SK-N-SH (cell line): ENCODE data around the gene TBL3. TPM values are rescaled to one million over a fixed set of nuclear protein-coding genes. Genes with fewer than 3 reads are reported as not detected.

ENCODE experiments used
- CTCF ChIA-PET: fragments of 300-600, 350-600 bp; formaldehyde crosslinking; extraction: SDS; loops from one replicate; lab custom pipeline; 2021; lab: Yijun Ruan, JAX
- POLR2A ChIA-PET: fragments of 350-600 bp; sonication (Branson Sonifier 250); formaldehyde crosslinking; extraction: SDS; loops from one replicate; lab custom pipeline; 2020; ENCODE audit warnings: antibody characterized with exemption, inconsistent platforms; lab: Yijun Ruan, JAX
- DNase-seq: peaks from one replicate; pipeline ENCODE4 v3.0.0; 2012
- H2AFZ ChIP-seq: fragments of 200-600 bp; sonication (generic); 2 replicates; pipeline ENCODE4 v1.8.1; 2016; ENCODE audit warnings: antibody characterized with exemption, mild to moderate bottlenecking, low read depth
- H3F3A ChIP-seq: fragments of 200-600 bp; sonication (generic); replicated peaks from 2 replicates; pipeline ENCODE3; 2016; ENCODE audit warnings: antibody characterized with exemption, mild to moderate bottlenecking; ENCODE audit not compliant: insufficient read depth
- H3K27ac ChIP-seq, 2 experiments: fragments of 200-500 bp in 1 of 2; fragments of 200-600 bp in 1 of 2; sonication (Bioruptor generic) in 1 of 2; sonication (generic), shearing (Covaris generic) in 1 of 2; 2 replicates each; pipeline versions ENCODE4 v1.5.1 to v1.6.1; 2014 to 2016; ENCODE audit warnings: low read depth in 2 of 2, inconsistent platforms in 1 of 2, low read length in 1 of 2, mild to moderate bottlenecking in 1 of 2, mixed read lengths in 1 of 2
- H3K27me3 ChIP-seq: fragments of 200-600 bp; sonication (generic), shearing (Covaris generic); 2 replicates; pipeline ENCODE4 v1.6.1; 2016; ENCODE audit warnings: mixed run types; ENCODE audit not compliant: insufficient read depth
- H3K36me3 ChIP-seq, 2 experiments: fragments of 200-500 bp in 1 of 2; fragments of 200-600 bp in 1 of 2; sonication (Bioruptor generic) in 1 of 2; sonication (generic) in 1 of 2; replicated peaks in 1 of 2; 2 replicates each; pipeline versions ENCODE3 to v1.5.1; 2014 to 2016; ENCODE audit warnings: low read length in 1 of 2, mild to moderate bottlenecking in 1 of 2; ENCODE audit not compliant: insufficient read depth in 2 of 2, control insufficient read depth in 1 of 2
- H3K4me1 ChIP-seq, 2 experiments: fragments of 200-500 bp in 1 of 2; fragments of 200-600 bp in 1 of 2; sonication (Bioruptor generic) in 1 of 2; sonication (generic), shearing (Covaris generic) in 1 of 2; 2 replicates each; pipeline versions ENCODE4 v1.5.1 to v1.6.1; 2014 to 2016; ENCODE audit warnings: low read depth in 1 of 2, low read length in 1 of 2, mixed run types in 1 of 2; ENCODE audit not compliant: insufficient read depth in 2 of 2, control insufficient read depth in 1 of 2
- H3K4me2 ChIP-seq: fragments of 200-600 bp; sonication (generic), shearing (Covaris generic); 2 replicates; pipeline ENCODE4 v1.6.1; 2017; ENCODE audit warnings: mixed run types
- H3K4me3 ChIP-seq, 2 experiments: fragments of 200-500 bp in 1 of 2; fragments of 200-600 bp in 1 of 2; sonication (Bioruptor generic) in 1 of 2; sonication (generic), shearing (Covaris generic) in 1 of 2; 2 replicates each; pipeline versions ENCODE4 v1.5.1 to v1.8.1; 2014 to 2016; ENCODE audit warnings: low read depth in 2 of 2, inconsistent platforms in 1 of 2, low read length in 1 of 2, mild to moderate bottlenecking in 1 of 2, mixed read lengths in 1 of 2, moderate library complexity in 1 of 2
- H3K79me2 ChIP-seq: fragments of 200-600 bp; sonication (generic); 2 replicates; pipeline ENCODE4 v1.8.1; 2017; ENCODE audit warnings: mild to moderate bottlenecking; ENCODE audit not compliant: insufficient read depth
- H3K9ac ChIP-seq: fragments of 200-600 bp; sonication (generic); 2 replicates; pipeline ENCODE4 v1.6.1; 2017; ENCODE audit warnings: mixed run types
- H3K9me2 ChIP-seq: fragments of 200-600 bp; sonication (generic); 2 replicates; pipeline ENCODE4 v1.6.1; 2017; ENCODE audit warnings: mixed run types
- H3K9me3 ChIP-seq: fragments of 200-600 bp; sonication (generic); 2 replicates; pipeline ENCODE4 v1.6.1; 2017; ENCODE audit warnings: mixed run types, mild to moderate bottlenecking, moderate library complexity
- H4K20me1 ChIP-seq: fragments of 200-600 bp; sonication (generic); 2 replicates; pipeline ENCODE4 v1.6.1; 2017; ENCODE audit warnings: mild to moderate bottlenecking, mixed run types; ENCODE audit not compliant: insufficient read depth
- EZH2phosphoT487 ChIP-seq: fragments of 200-600 bp; sonication (generic); IDR thresholded peaks from 2 replicates; pipeline ENCODE4 v1.6.1; 2017; ENCODE audit warnings: low read depth, mixed run types, mild to moderate bottlenecking, antibody characterized with exemption, moderate library complexity, borderline replicate concordance
- FOSL2 ChIP-seq: IDR thresholded peaks from 2 replicates; pipeline ENCODE4 v1.4.0; 2012; ENCODE audit warnings: low read depth, mild to moderate bottlenecking, moderate library complexity, borderline replicate concordance
- FOXM1 ChIP-seq: IDR thresholded peaks from 2 replicates; pipeline ENCODE4 v1.4.0; 2012; ENCODE audit warnings: low read depth, mild to moderate bottlenecking
- MAX ChIP-seq: IDR thresholded peaks from 2 replicates; pipeline ENCODE4 v1.4.0; 2012; ENCODE audit warnings: low read depth
- MXI1 ChIP-seq: IDR thresholded peaks from 2 replicates; pipeline ENCODE4 v1.6.1; 2012; ENCODE audit warnings: mild to moderate bottlenecking, low read depth, low read length, improper control_type of control experiment
- NFIC ChIP-seq: IDR thresholded peaks from 2 replicates; pipeline ENCODE4 v1.4.0; 2012; ENCODE audit warnings: borderline replicate concordance
- NRF1 ChIP-seq: IDR thresholded peaks from 2 replicates; pipeline ENCODE4 v1.6.1; 2012; ENCODE audit warnings: low read depth, mild to moderate bottlenecking, low read length
- RAD21 ChIP-seq: IDR thresholded peaks from 2 replicates; pipeline ENCODE4 v1.6.1; 2012; ENCODE audit warnings: mild to moderate bottlenecking, low read length
- RCOR1 ChIP-seq: fragments of 150-350 bp; IDR thresholded peaks from 2 replicates; pipeline ENCODE4 v1.6.1; 2017; ENCODE audit warnings: antibody characterized with exemption, low read length
- RFX5 ChIP-seq: IDR thresholded peaks from 2 replicates; pipeline ENCODE4 v1.6.1; 2012; ENCODE audit warnings: mild to moderate bottlenecking, improper control_type of control experiment, low read length
- SMC3 ChIP-seq: IDR thresholded peaks from 2 replicates; pipeline ENCODE4 v1.6.1; 2012; ENCODE audit warnings: low read depth, low read length, improper control_type of control experiment
- TCF12 ChIP-seq: IDR thresholded peaks from 2 replicates; pipeline ENCODE4 v1.4.0; 2012
- TEAD4 ChIP-seq: IDR thresholded peaks from 2 replicates; pipeline ENCODE4 v1.4.0; 2012; ENCODE audit warnings: mild to moderate bottlenecking, borderline replicate concordance; ENCODE audit not compliant: insufficient read depth
- YY1 ChIP-seq: IDR thresholded peaks from 2 replicates; pipeline ENCODE4 v1.4.0; 2012; ENCODE audit warnings: low read depth, mild to moderate bottlenecking
- WGBS: methylation state at CpG from one replicate; pipeline ENCODE4 v1.1.6; 2017; ENCODE audit warnings: low lambda C conversion rate; 5-methylcytosine and 5-hydroxymethylcytosine counted together
- polyA plus RNA-seq, 3 experiments: library from polyadenylated mRNA; depleted of rRNA; stranded (reverse); fragments of >200 nt; gene quantifications; 2 replicates each; pipeline ENCODE4 v1.2.3, GENCODE V29; 2012
- TF ChIP-seq, protein P1 (sequence below): IDR thresholded peaks from 2 replicates; pipeline ENCODE4 v1.6.1; 2012; ENCODE audit warnings: mild to moderate bottlenecking, low read depth, low read length, moderate library complexity
- TF ChIP-seq, protein P2 (sequence below): IDR thresholded peaks from 2 replicates; pipeline ENCODE4 v1.4.0; 2012; ENCODE audit warnings: low read depth, borderline replicate concordance

Gene TBL3
- polyA plus RNA-seq, 1 of the 3 experiments (the other 2 are of a cell fraction): 37.1 TPM

- Histone ChIP-seq H3K4me3 (no peak overlapping the region), H3K9ac (no peak overlapping the region), H3F3A (no peaks in the 10 kb centered on the region), H3K27me3 (no peaks in the 10 kb centered on the region), H3K36me3 (no peaks in the 10 kb centered on the region), H4K20me1 (no peaks in the 10 kb centered on the region), H3K9me2 (no peaks in the 10 kb centered on the region), H3K79me2 (no peaks in the 10 kb centered on the region), H3K27ac (no peak overlapping the region), H3K9me3 (no peaks in the 10 kb centered on the region), H3K4me1 (no peaks in the 10 kb centered on the region; a peak in 1 of 4 replicates), H2AFZ (no peak overlapping the region), H3K4me2 (no peak overlapping the region)
- CTCF ChIA-PET: interaction anchor here (0.6 to 5.2 kb wide), 4 partner anchors 17 to 59 kb away, joined by 3 to 137 read pairs (median 5); partner anchors contain the start of gene MEIOB
- no peak for TF ChIP-seq RFX5
- TF ChIP-seq RAD21: no peak
- no peak for TF ChIP-seq TEAD4
- no peak for TF ChIP-seq FOSL2
- TF ChIP-seq YY1: no peak
- no peak for TF ChIP-seq EZH2phosphoT487
- TF ChIP-seq, protein P1, sequence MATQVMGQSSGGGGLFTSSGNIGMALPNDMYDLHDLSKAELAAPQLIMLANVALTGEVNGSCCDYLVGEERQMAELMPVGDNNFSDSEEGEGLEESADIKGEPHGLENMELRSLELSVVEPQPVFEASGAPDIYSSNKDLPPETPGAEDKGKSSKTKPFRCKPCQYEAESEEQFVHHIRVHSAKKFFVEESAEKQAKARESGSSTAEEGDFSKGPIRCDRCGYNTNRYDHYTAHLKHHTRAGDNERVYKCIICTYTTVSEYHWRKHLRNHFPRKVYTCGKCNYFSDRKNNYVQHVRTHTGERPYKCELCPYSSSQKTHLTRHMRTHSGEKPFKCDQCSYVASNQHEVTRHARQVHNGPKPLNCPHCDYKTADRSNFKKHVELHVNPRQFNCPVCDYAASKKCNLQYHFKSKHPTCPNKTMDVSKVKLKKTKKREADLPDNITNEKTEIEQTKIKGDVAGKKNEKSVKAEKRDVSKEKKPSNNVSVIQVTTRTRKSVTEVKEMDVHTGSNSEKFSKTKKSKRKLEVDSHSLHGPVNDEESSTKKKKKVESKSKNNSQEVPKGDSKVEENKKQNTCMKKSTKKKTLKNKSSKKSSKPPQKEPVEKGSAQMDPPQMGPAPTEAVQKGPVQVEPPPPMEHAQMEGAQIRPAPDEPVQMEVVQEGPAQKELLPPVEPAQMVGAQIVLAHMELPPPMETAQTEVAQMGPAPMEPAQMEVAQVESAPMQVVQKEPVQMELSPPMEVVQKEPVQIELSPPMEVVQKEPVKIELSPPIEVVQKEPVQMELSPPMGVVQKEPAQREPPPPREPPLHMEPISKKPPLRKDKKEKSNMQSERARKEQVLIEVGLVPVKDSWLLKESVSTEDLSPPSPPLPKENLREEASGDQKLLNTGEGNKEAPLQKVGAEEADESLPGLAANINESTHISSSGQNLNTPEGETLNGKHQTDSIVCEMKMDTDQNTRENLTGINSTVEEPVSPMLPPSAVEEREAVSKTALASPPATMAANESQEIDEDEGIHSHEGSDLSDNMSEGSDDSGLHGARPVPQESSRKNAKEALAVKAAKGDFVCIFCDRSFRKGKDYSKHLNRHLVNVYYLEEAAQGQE: no peak
- no peak for TF ChIP-seq RCOR1
- TF ChIP-seq TCF12: no peak
- TF ChIP-seq FOXM1: no peak
- no peak for TF ChIP-seq SMC3
- TF ChIP-seq NRF1: no peak
- no peak for TF ChIP-seq MAX
- TF ChIP-seq NFIC: no peak
- no peak for TF ChIP-seq MXI1
- TF ChIP-seq, protein P2, sequence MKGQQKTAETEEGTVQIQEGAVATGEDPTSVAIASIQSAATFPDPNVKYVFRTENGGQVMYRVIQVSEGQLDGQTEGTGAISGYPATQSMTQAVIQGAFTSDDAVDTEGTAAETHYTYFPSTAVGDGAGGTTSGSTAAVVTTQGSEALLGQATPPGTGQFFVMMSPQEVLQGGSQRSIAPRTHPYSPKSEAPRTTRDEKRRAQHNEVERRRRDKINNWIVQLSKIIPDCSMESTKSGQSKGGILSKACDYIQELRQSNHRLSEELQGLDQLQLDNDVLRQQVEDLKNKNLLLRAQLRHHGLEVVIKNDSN: no peak
- DNase-seq: no peak
- POLR2A ChIA-PET: no interaction called here
- 65% methylated on average over 9 of the region's 11 CpGs for WGBS
Observed at GRCh38 chr16:1926271-1926670, 45.6 kb upstream of the TBL3 start.
